GM19240 (cell line): ENCODE results near the gene ATP13A3.

Experiments used
- DNase-seq: peaks from one replicate; pipeline ENCODE4 v3.0.0; 2011; ENCODE audit warnings: low spot score; ENCODE audit not compliant: insufficient read length

Gene ATP13A3

GRCh38 chr3:194374935-194375334 lies 111.9 kb downstream of the ATP13A3 start:
- DNase-seq, result no peak

- DNase-seq, result no peak
Observed at GRCh38 chr3:194373899-194374298, 112.9 kb downstream of the ATP13A3 start.

GRCh38 chr3:194373028-194373427 lies 113.8 kb downstream of the ATP13A3 start:
- DNase-seq, result no peak

- DNase-seq, result no peak
Observed at GRCh38 chr3:194370753-194371152, 116.0 kb downstream of the ATP13A3 start.

- no peak for DNase-seq
Observed at GRCh38 chr3:194369522-194370279, 117.1 kb downstream of the ATP13A3 start, which contains the start of gene LRRC15. Gene LRRC15 (minus strand): TSS chr3:194369743. CDS start chr3:194361043, 8,700 bp downstream.

GRCh38 chr3:194368918-194369317 lies 117.9 kb downstream of the ATP13A3 start:
- DNase-seq, result no peak

GRCh38 chr3:194367992-194368841 lies 118.6 kb downstream of the ATP13A3 start:
- DNase-seq, result no peak

- no peak for DNase-seq
Observed at GRCh38 chr3:194365978-194366490, 120.8 kb downstream of the ATP13A3 start.

GRCh38 chr3:194365526-194365925 lies 121.3 kb downstream of the ATP13A3 start:
- no peak for DNase-seq

- no peak for DNase-seq
Observed at GRCh38 chr3:194364652-194365434, 122.0 kb downstream of the ATP13A3 start.

- DNase-seq, result no peak
Observed at GRCh38 chr3:194364314-194364651, 122.5 kb downstream of the ATP13A3 start.

- DNase-seq, result no peak
Observed at GRCh38 chr3:194360568-194360967, 126.2 kb downstream of the ATP13A3 start.

GRCh38 chr3:194357681-194358080 lies 129.1 kb downstream of the ATP13A3 start:
- no peak for DNase-seq

GRCh38 chr3:194355379-194355778 lies 131.4 kb downstream of the ATP13A3 start:
- no peak for DNase-seq

- DNase-seq, result no peak
Observed at GRCh38 chr3:194354315-194354714, 132.5 kb downstream of the ATP13A3 start.
